Measurements from ENCODE around the gene ZNF385C.
"Not testable (repeated sequence)": the region's sequence is repeated elsewhere in the genome, so short reads cannot be mapped to it uniquely, and the experiment has no call there.

The ZNF385C gene

GRCh38 chr17:42016941-42017865 lies 81.1 kb downstream of the ZNF385C start, which contains the start of gene DNAJC7:
Gene DNAJC7 (minus strand): TSS chr17:42017439. CDS start chr17:42017416, 23 bp downstream.
- peak; percentile 91 for DNase-seq

GRCh38 chr17:42016411-42016831 lies 81.9 kb downstream of the ZNF385C start:
- H3K4me3 ChIP-seq (ENCODE audit: low read length): peak overlapping the region; percentile 91
- no peaks in the 10 kb centered on the region for H3K9me3 ChIP-seq (replicated peaks; ENCODE audit: insufficient read depth, low read length)
- peak overlapping the region; percentile 51; the same call in 1 of the 2 replicates for H3K27ac ChIP-seq (ENCODE audit: low read length)
- H3K9me2 ChIP-seq (replicated peaks; ENCODE audit: insufficient read depth, low read length): no peaks in the 10 kb centered on the region
- H3K36me3 ChIP-seq (replicated peaks; ENCODE audit: insufficient read depth, low read length): no peaks in the 10 kb centered on the region
- H3K4me1 ChIP-seq (ENCODE audit: low read length): peaks cover 24% of the 10 kb centered on the region
- DNase-seq: peak; percentile 40
- no peaks in the 10 kb centered on the region for H4K20me1 ChIP-seq (ENCODE audit: insufficient read depth, low read length)
- H3F3A ChIP-seq (ENCODE audit: insufficient read depth, low read length): no peaks in the 10 kb centered on the region
- peaks cover 81% of the 10 kb centered on the region for H3K79me2 ChIP-seq (ENCODE audit: low read length)
- peak overlapping the region; percentile 94 for H3K9ac ChIP-seq (ENCODE audit: low read length)
- peak overlapping the region; percentile 77; the same call in 1 of the 2 replicates for H2AFZ ChIP-seq (ENCODE audit: low read length)
- no peaks in the 10 kb centered on the region for H3K27me3 ChIP-seq (replicated peaks; ENCODE audit: insufficient read depth, low read length)
- no peak for TF ChIP-seq CTCF (IDR thresholded peaks at IDR 0.05; ENCODE audit: low read length)
- no peak for TF ChIP-seq EZH2 (optimal IDR thresholded peaks at IDR 0.05; ENCODE audit: low read depth, low read length)
- TF ChIP-seq EZH2phosphoT487 (IDR thresholded peaks at IDR 0.05; ENCODE audit: low read length): no peak
- H3K4me2 ChIP-seq (ENCODE audit: low read depth, low read length): peak overlapping the region; percentile 69

More at GRCh38 chr17:42016941-42017865, 81.1 kb downstream of the ZNF385C start, which contains the start of gene DNAJC7:
- no peaks in the 10 kb centered on the region for H3K36me3 ChIP-seq (replicated peaks; ENCODE audit: insufficient read depth, low read length)
- H3K79me2 ChIP-seq (ENCODE audit: low read length): peaks cover 75% of the 10 kb centered on the region
- TF ChIP-seq EZH2phosphoT487 (IDR thresholded peaks at IDR 0.05; ENCODE audit: low read length) (no peak), CTCF (IDR thresholded peaks at IDR 0.05; ENCODE audit: low read length) (no peak), EZH2 (optimal IDR thresholded peaks at IDR 0.05; ENCODE audit: low read depth, low read length) (no peak)
- no peaks in the 10 kb centered on the region for H3F3A ChIP-seq (ENCODE audit: insufficient read depth, low read length)
- H4K20me1 ChIP-seq (ENCODE audit: insufficient read depth, low read length): no peaks in the 10 kb centered on the region
- peak within 1 kb of the TSS; percentile 94 for H3K9ac ChIP-seq (ENCODE audit: low read length)
- H3K4me1 ChIP-seq (ENCODE audit: low read length): peaks cover 25% of the 10 kb centered on the region
- peak within 1 kb of the TSS; percentile 90 for H3K4me2 ChIP-seq (ENCODE audit: low read depth, low read length)
- H3K27me3 ChIP-seq (replicated peaks; ENCODE audit: insufficient read depth, low read length): no peaks in the 10 kb centered on the region
- H3K9me2 ChIP-seq (replicated peaks; ENCODE audit: insufficient read depth, low read length): no peaks in the 10 kb centered on the region
- H3K27ac ChIP-seq (ENCODE audit: low read length): peak within 1 kb of the TSS; percentile 51; the same call in 1 of the 2 replicates
- H3K9me3 ChIP-seq (replicated peaks; ENCODE audit: insufficient read depth, low read length): no peaks in the 10 kb centered on the region
- peak within 1 kb of the TSS; percentile 91 for H3K4me3 ChIP-seq (ENCODE audit: low read length)
- peak within 1 kb of the TSS; percentile 77 for H2AFZ ChIP-seq (ENCODE audit: low read length)

GRCh38 chr17:42013740-42014139 lies 84.5 kb downstream of the ZNF385C start:
- H2AFZ ChIP-seq (ENCODE audit: low read length); H3K4me3 ChIP-seq (ENCODE audit: low read length); H3K9me3 ChIP-seq (replicated peaks; ENCODE audit: insufficient read depth, low read length); H3K9ac ChIP-seq (ENCODE audit: low read length); H3K4me2 ChIP-seq (ENCODE audit: low read depth, low read length); H3F3A ChIP-seq (ENCODE audit: insufficient read depth, low read length); H4K20me1 ChIP-seq (ENCODE audit: insufficient read depth, low read length); H3K9me2 ChIP-seq (replicated peaks; ENCODE audit: insufficient read depth, low read length); H3K36me3 ChIP-seq (replicated peaks; ENCODE audit: insufficient read depth, low read length); DNase-seq; H3K27ac ChIP-seq (ENCODE audit: low read length); H3K27me3 ChIP-seq (replicated peaks; ENCODE audit: insufficient read depth, low read length): not testable (repeated sequence)
- peaks cover 13% of the 10 kb centered on the region; the same call in 1 of the 2 replicates for H3K4me1 ChIP-seq (ENCODE audit: low read length)
- peaks cover 92% of the 10 kb centered on the region for H3K79me2 ChIP-seq (ENCODE audit: low read length)

- not testable (repeated sequence) for H3K4me3 ChIP-seq (ENCODE audit: low read length); H2AFZ ChIP-seq (ENCODE audit: low read length); H3K4me2 ChIP-seq (ENCODE audit: low read depth, low read length); H3K27ac ChIP-seq (ENCODE audit: low read length); H3F3A ChIP-seq (ENCODE audit: insufficient read depth, low read length); H3K9me2 ChIP-seq (replicated peaks; ENCODE audit: insufficient read depth, low read length); H3K9ac ChIP-seq (ENCODE audit: low read length); H3K36me3 ChIP-seq (replicated peaks; ENCODE audit: insufficient read depth, low read length); H3K9me3 ChIP-seq (replicated peaks; ENCODE audit: insufficient read depth, low read length); H3K4me1 ChIP-seq (ENCODE audit: low read length); H3K27me3 ChIP-seq (replicated peaks; ENCODE audit: insufficient read depth, low read length); DNase-seq; H4K20me1 ChIP-seq (ENCODE audit: insufficient read depth, low read length)
- peaks cover 98% of the 10 kb centered on the region for H3K79me2 ChIP-seq (ENCODE audit: low read length)
These were observed 85.9 kb downstream of the ZNF385C start for GRCh38 chr17:42012363-42012762.

All from MM.1S (cell line).